H9 (cell line): ENCODE measurements around the gene PHF21B. TPM values are rescaled to one million over a fixed set of nuclear protein-coding genes. Genes with fewer than 3 reads are reported as not detected.

Experiments used
- DNase-seq: peaks from one replicate; pipeline ENCODE4 v3.0.0-alpha.2; 2017
- H2AFZ ChIP-seq: one replicate; pipeline ENCODE4 v1.6.1; 2013; ENCODE audit warnings: mild to moderate bottlenecking, low read length, control low read depth, moderate library complexity
- H2AK5ac ChIP-seq: 2 replicates; pipeline ENCODE4 v1.6.1; 2013; ENCODE audit warnings: low read length, control low read depth, mixed read lengths; ENCODE audit not compliant: insufficient read length
- H2BK120ac ChIP-seq: one replicate; pipeline ENCODE4 v1.6.1; 2013; ENCODE audit warnings: low read depth, mild to moderate bottlenecking, low read length, control low read depth, inconsistent platforms; ENCODE audit not compliant: poor library complexity, severe bottlenecking
- H2BK12ac ChIP-seq: 2 replicates; pipeline ENCODE4 v1.6.1; 2013; ENCODE audit warnings: low read length, control low read depth, mixed read lengths, low read depth; ENCODE audit not compliant: insufficient read length
- H2BK15ac ChIP-seq: 2 replicates; pipeline ENCODE4 v1.6.1; 2013; ENCODE audit warnings: low read depth, low read length, control low read depth
- H2BK20ac ChIP-seq: one replicate; pipeline ENCODE4 v1.6.1; 2013; ENCODE audit warnings: low read depth, mild to moderate bottlenecking, low read length, control low read depth, inconsistent platforms; ENCODE audit not compliant: poor library complexity, severe bottlenecking
- H2BK5ac ChIP-seq: 2 replicates; pipeline ENCODE4 v1.6.1; 2013; ENCODE audit warnings: low read length, control low read depth, mixed read lengths; ENCODE audit not compliant: insufficient read length
- H3K14ac ChIP-seq: 2 replicates; pipeline ENCODE4 v1.6.1; 2013; ENCODE audit warnings: low read length, control low read depth; ENCODE audit not compliant: insufficient read depth
- H3K18ac ChIP-seq: 2 replicates; pipeline ENCODE4 v1.6.1; 2013; ENCODE audit warnings: low read depth, mild to moderate bottlenecking, mixed read lengths, low read length, control low read depth; ENCODE audit not compliant: insufficient read length
- H3K23ac ChIP-seq: 2 replicates; pipeline ENCODE4 v1.6.1; 2013; ENCODE audit warnings: low read length, control low read depth, mixed read lengths, low read depth; ENCODE audit not compliant: insufficient read length
- H3K23me2 ChIP-seq: 2 replicates; pipeline ENCODE4 v1.6.1; 2013; ENCODE audit warnings: low read depth, mild to moderate bottlenecking, mixed read lengths, low read length, control low read depth; ENCODE audit not compliant: insufficient read length, poor library complexity, severe bottlenecking
- H3K27ac ChIP-seq: 2 replicates; pipeline ENCODE4 v1.5.1; 2013; ENCODE audit warnings: low read length, control low read depth, mixed read lengths, low read depth; ENCODE audit not compliant: insufficient read length
- H3K27me3 ChIP-seq: 2 replicates; pipeline ENCODE4 v1.6.1; 2013; ENCODE audit warnings: low read length, control low read depth, inconsistent platforms; ENCODE audit not compliant: insufficient read depth
- H3K4ac ChIP-seq: 2 replicates; pipeline ENCODE4 v1.6.1; 2013; ENCODE audit warnings: low read depth, mild to moderate bottlenecking, control low read depth, inconsistent platforms, low read length, moderate library complexity
- H3K4me1 ChIP-seq: 2 replicates; pipeline ENCODE4 v1.6.1; 2013; ENCODE audit warnings: low read length, control low read depth, inconsistent platforms; ENCODE audit not compliant: insufficient read depth
- H3K4me2 ChIP-seq: 2 replicates; pipeline ENCODE4 v1.6.1; 2013; ENCODE audit warnings: low read length, control low read depth, mixed read lengths; ENCODE audit not compliant: insufficient read length, insufficient read depth
- H3K56ac ChIP-seq: 2 replicates; pipeline ENCODE4 v1.6.1; 2013; ENCODE audit warnings: low read depth, mild to moderate bottlenecking, mixed read lengths, low read length, control low read depth; ENCODE audit not compliant: insufficient read length
- H3K79me1 ChIP-seq: 2 replicates; pipeline ENCODE4 v1.6.1; 2013; ENCODE audit warnings: low read depth, mild to moderate bottlenecking, moderate library complexity, low read length, control low read depth, inconsistent platforms; ENCODE audit not compliant: insufficient read depth, poor library complexity, severe bottlenecking
- H3K79me2 ChIP-seq: 2 replicates; pipeline ENCODE4 v1.6.1; 2013; ENCODE audit warnings: low read length, control low read depth, inconsistent platforms; ENCODE audit not compliant: insufficient read depth
- H3K9ac ChIP-seq: 2 replicates; pipeline ENCODE4 v1.6.1; 2013; ENCODE audit warnings: low read length, control low read depth, mixed read lengths; ENCODE audit not compliant: insufficient read length; ENCODE audit errors: extremely low read depth
- H3K9me3 ChIP-seq: one replicate; pipeline ENCODE4 v1.6.1; 2013; ENCODE audit warnings: low read depth, low read length, inconsistent platforms; ENCODE audit not compliant: control insufficient read depth
- H3T11ph ChIP-seq: one replicate; pipeline ENCODE4 v1.6.1; 2013; ENCODE audit warnings: mild to moderate bottlenecking, low read length, control low read depth, inconsistent platforms
- H4K20me1 ChIP-seq: one replicate; pipeline ENCODE4 v1.6.1; 2013; ENCODE audit not compliant: control insufficient read depth, insufficient read length, insufficient read depth
- H4K5ac ChIP-seq: 2 replicates; pipeline ENCODE4 v1.6.1; 2013; ENCODE audit warnings: low read depth, mild to moderate bottlenecking, mixed read lengths, low read length, control low read depth; ENCODE audit not compliant: insufficient read length
- H4K8ac ChIP-seq: replicated peaks from 2 replicates; pipeline ENCODE4 v1.6.1; 2013; ENCODE audit warnings: low read length, control low read depth, mixed read lengths, low read depth; ENCODE audit not compliant: insufficient read length
- H4K91ac ChIP-seq: 2 replicates; pipeline ENCODE4 v1.6.1; 2013; ENCODE audit warnings: low read depth, mild to moderate bottlenecking, moderate library complexity, mixed read lengths, low read length, control low read depth; ENCODE audit not compliant: insufficient read length
- H3K27ac Mint-ChIP-seq, 3 experiments: 2 replicates in 2 of 3; 3 replicates in 1 of 3; pipeline ENCODE4 v1.8.0; 2020 to 2021; ENCODE audit warnings: mixed read lengths in 3 of 3, mild to moderate bottlenecking in 1 of 3, moderate library complexity in 1 of 3
- H3K27me3 Mint-ChIP-seq: 2 replicates; pipeline ENCODE4 v1.8.0; 2021; ENCODE audit warnings: low read depth, mild to moderate bottlenecking, moderate library complexity, mixed read lengths
- H3K36me3 Mint-ChIP-seq, 3 experiments: 2 replicates in 2 of 3; 3 replicates in 1 of 3; pipeline ENCODE4 v1.8.0; 2020 to 2021; ENCODE audit warnings: low read depth in 3 of 3, mixed read lengths in 3 of 3; ENCODE audit not compliant: insufficient read depth in 1 of 3
- H3K4me1 Mint-ChIP-seq, 2 experiments: 2 replicates each; pipeline ENCODE4 v1.8.0; 2020; ENCODE audit warnings: mixed read lengths in 2 of 2
- H3K4me3 Mint-ChIP-seq, 2 experiments: 2 replicates in 1 of 2; 3 replicates in 1 of 2; pipeline ENCODE4 v1.8.0; 2020 to 2021; ENCODE audit warnings: mild to moderate bottlenecking in 2 of 2, mixed read lengths in 2 of 2, moderate library complexity in 1 of 2
- H3K9me3 Mint-ChIP-seq, 2 experiments: 2 replicates in 1 of 2; 3 replicates in 1 of 2; pipeline ENCODE4 v1.8.0; 2020; ENCODE audit warnings: mild to moderate bottlenecking in 2 of 2, mixed read lengths in 2 of 2, moderate library complexity in 1 of 2
- CTCF ChIP-seq: fragments of 200-600 bp; sonication (generic); conservative IDR thresholded peaks from 3 replicates; pipeline ENCODE4 v1.8.0; 2021; ENCODE audit warnings: antibody characterized with exemption, mild to moderate bottlenecking
- WGBS: extraction: QIAGEN DNeasy Blood & Tissue Kit; methylation state at CpG from one replicate; pipeline ENCODE4 v1.1.7; 2013; ENCODE audit warnings: missing lambda C conversion rate, low lambda C conversion rate, mixed read lengths; ENCODE audit not compliant: insufficient read length; ENCODE audit errors: extremely low coverage; 5-methylcytosine and 5-hydroxymethylcytosine counted together
- total RNA-seq: library from RNA; stranded (reverse); gene quantifications from 2 replicates; pipeline ENCODE4 v1.2.1, GENCODE V29; 2021

Gene PHF21B
- total RNA-seq, 1 experiment from 2014 or later, result 60.3 TPM

- H2BK120ac ChIP-seq, result no peak overlapping the region
- no peak overlapping the region for H3K14ac ChIP-seq
- no peak overlapping the region for H3K56ac ChIP-seq
- no peaks in the 10 kb centered on the region for H3K4me1 ChIP-seq
- DNase-seq, result no peak
- H3K23ac ChIP-seq, result no peak overlapping the region
- H3K27me3 ChIP-seq, result no peaks in the 10 kb centered on the region
- H2BK12ac ChIP-seq, result no peak overlapping the region
- no peak overlapping the region for H2BK5ac ChIP-seq
- Mint-ChIP-seq H3K27me3 (no peaks in the 10 kb centered on the region; the same call in 1 of the 2 replicates), H3K27ac (no peak overlapping the region), H3K36me3 (peaks cover 15 to 21% (median 20%) of the 10 kb centered on the region in 3 experiments), H3K4me1 (peaks cover 0 to under 1% of the 10 kb centered on the region in 2 experiments; a peak in 3 of 4 replicates), H3K9me3 (peaks cover 0 to 7% of the 10 kb centered on the region in 2 experiments; a peak in 3 of 5 replicates), H3K4me3 (no peak overlapping the region)
- H2AK5ac ChIP-seq, result no peak overlapping the region
- no peak overlapping the region for H3K4ac ChIP-seq
- no peak overlapping the region for H4K8ac ChIP-seq
- no CpG with 5 or more reads among the region's 18 CpGs for WGBS
- no peak overlapping the region for H2AFZ ChIP-seq
- no peaks in the 10 kb centered on the region for H3K79me1 ChIP-seq
- no peaks in the 10 kb centered on the region for H4K20me1 ChIP-seq
- no peak overlapping the region for H3K9ac ChIP-seq
- no peak overlapping the region for H2BK15ac ChIP-seq
- H3K4me2 ChIP-seq, result no peak overlapping the region
- TF ChIP-seq CTCF, result no peak
- no peaks in the 10 kb centered on the region for H3K23me2 ChIP-seq
- no peaks in the 10 kb centered on the region for H3K9me3 ChIP-seq
- no peak overlapping the region for H4K91ac ChIP-seq
- no peak overlapping the region for H4K5ac ChIP-seq
- no peak overlapping the region for H2BK20ac ChIP-seq
- H3K79me2 ChIP-seq, result no peaks in the 10 kb centered on the region
- H3T11ph ChIP-seq, result no peak overlapping the region
- no peak overlapping the region for H3K18ac ChIP-seq
- no peak overlapping the region for H3K27ac ChIP-seq
Observed at GRCh38 chr22:44847892-44848291, 161.9 kb downstream of the PHF21B start.
